Left hindlimb (tissue), 1 donor: ENCODE results near the gene WNT6.

Experiments used
- DNase-seq: peaks from one replicate; pipeline ENCODE4 v3.0.0-alpha.2; 2018

Gene WNT6

DNA sequence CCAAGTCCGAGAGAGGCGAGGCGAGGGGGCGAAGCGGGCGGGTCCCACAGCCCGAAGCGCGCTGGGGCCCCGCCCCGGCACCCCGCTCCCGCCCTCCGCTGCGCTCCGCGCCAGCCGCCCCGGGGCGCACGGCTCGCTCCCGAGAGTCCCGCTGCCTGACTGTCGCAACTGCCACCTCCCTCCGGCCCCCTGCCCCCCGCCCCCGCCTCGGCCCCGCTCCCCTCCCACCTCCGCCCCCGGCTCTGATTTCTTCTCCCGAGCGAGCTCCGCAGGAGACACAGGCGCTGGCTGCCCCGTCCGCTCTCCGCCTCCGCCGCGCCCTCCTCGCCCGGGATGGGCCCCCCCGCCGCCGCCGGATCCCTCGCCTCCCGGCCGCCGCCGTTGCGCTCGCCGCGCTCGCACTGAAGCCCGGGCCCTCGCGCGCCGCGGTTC lies at the start of gene WNT6:
Gene WNT6, plus strand, starts transcription at position 250 of the 432 bp plus-strand sequence. CDS start 233 bp downstream, outside the sequence.
- DNase-seq: no peak

GRCh38 chr2:218810256-218810655 lies 49.3 kb upstream of the WNT6 start:
- DNase-seq: no peak

DNA sequence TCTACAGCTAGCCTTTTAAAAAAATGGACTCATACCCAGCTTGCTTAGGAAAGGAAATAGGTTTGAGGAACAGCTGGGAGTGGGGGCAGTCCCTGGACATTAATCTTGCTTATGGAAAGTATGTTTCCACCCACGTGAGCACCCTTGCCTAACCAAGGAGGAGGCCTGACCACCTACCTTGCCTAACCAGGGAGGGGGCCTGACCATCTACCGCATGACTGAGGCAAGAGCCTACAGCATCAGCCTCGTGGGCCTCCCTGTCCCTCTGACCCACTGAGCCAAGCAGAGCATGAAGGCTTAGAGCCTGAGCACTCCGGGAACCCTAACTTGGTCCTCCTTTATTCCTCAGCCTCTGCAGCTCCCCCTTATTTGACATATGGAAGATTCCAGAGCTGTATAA lies 48.2 kb upstream of the WNT6 start:
- no peak for DNase-seq

DNA sequence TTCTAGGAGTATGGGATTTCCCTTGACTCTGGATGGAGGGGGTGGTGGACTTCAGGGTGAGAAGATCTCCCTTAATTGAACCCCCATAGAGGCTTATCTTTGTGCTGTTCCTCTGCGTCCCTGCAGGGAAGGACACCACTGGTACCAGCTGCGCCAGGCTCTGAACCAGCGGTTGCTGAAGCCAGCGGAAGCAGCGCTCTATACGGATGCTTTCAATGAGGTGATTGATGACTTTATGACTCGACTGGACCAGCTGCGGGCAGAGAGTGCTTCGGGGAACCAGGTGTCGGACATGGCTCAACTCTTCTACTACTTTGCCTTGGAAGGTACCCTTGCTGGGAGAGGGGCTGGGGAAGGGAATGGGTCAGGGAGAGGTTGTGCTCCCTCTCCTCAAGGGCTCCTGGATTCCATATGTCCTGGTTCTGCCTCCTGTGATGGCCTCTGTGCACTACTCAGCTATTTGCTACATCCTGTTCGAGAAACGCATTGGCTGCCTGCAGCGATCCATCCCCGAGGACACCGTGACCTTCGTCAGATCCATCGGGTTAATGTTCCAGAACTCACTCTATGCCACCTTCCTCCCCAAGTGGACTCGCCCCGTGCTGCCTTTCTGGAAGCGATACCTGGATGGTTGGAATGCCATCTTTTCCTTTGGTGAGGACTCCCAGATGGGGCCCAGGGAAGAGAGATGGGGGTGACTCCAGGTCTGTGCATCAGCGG lies 47.3 kb upstream of the WNT6 start:
- no peak for DNase-seq

DNA sequence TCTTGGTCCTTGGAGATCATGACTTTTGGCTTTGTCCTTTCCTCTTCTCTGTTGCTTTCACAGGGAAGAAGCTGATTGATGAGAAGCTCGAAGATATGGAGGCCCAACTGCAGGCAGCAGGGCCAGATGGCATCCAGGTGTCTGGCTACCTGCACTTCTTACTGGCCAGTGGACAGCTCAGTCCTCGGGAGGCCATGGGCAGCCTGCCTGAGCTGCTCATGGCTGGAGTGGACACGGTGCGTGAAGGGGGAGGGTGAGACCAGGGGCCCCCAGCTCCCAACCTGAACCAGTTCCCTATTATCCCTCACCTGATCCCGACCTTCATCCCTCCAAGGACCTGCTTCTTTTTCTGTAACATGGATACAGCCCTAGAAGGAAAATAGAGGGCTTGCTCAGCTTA lies 46.7 kb upstream of the WNT6 start:
- no peak for DNase-seq

GRCh38 chr2:218813771-218814460 lies 45.7 kb upstream of the WNT6 start:
- no peak for DNase-seq

DNA sequence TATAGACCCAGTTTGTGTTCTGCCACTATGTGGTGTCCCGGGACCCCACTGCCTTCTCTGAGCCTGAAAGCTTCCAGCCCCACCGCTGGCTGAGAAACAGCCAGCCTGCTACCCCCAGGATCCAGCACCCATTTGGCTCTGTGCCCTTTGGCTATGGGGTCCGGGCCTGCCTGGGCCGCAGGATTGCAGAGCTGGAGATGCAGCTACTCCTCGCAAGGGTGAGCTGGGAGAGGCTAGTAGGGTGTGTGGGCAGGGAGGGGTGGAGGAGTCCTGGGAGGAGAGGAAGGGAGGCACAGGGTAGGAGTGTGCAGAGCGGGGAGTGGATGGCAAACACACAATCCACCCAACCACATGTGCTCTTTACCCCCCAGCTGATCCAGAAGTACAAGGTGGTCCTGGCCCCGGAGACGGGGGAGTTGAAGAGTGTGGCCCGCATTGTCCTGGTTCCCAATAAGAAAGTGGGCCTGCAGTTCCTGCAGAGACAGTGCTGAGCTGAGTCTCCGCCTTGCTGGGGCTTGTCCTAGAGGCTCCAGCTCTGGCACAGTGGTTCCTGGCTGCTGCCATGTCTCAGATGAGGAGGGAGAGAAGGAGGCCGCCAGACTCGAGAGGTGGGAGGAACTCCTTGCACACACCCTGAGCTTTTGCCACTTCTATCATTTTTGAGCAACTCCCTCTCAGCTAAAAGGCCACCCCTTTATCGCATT lies 44.9 kb upstream of the WNT6 start:
- DNase-seq: no peak

DNA sequence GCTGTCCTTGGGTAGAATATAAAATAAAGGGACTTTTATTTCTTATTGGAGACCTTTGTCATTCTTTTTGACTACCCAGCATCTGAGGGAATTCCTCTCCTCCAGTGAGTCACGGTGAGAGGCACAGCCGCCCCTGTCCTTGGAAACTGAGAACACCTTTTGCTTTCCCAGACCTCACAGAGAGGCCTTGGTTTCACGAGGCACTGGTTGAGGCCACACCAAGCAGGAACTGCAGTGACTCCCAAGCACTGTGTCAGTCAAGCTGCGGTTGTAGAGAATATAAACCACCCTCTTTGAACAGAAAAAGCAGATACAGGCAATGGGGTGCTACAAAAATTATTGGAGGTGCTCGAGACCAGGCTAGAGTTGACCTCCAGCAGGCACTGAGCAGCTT lies 44.4 kb upstream of the WNT6 start:
- DNase-seq: no peak

GRCh38 chr2:218815649-218816048 lies 44.0 kb upstream of the WNT6 start:
- no peak for DNase-seq

DNA sequence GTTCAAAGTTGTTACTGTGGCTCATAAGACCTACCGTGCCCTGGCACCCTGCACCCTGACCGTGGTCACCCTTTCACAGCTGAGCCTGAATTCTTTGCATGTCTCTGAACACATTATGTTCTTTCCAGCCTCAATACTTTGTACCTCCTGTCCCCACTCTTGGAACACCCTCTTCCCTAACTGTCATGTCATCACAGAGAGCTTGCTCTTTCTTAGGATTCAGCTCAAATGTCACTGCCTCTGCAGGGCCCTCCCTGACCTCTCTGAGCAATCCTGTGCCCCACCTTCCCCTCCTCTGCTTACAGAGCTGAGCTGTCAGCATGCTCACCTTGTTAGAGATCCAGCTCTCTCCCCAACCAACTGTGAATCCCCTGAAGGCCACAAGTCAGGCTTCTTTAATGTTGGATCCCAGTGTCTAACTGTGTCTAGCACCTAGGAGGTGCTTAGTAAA lies 43.0 kb upstream of the WNT6 start:
- no peak for DNase-seq

- DNase-seq: no peak
Measured at GRCh38 chr2:218819093-218819492, 40.5 kb upstream of the WNT6 start.

- no peak for DNase-seq
Measured at GRCh38 chr2:218820746-218821369, 38.7 kb upstream of the WNT6 start.

- DNase-seq: no peak
Measured at GRCh38 chr2:218821605-218822211, 37.9 kb upstream of the WNT6 start.

DNA sequence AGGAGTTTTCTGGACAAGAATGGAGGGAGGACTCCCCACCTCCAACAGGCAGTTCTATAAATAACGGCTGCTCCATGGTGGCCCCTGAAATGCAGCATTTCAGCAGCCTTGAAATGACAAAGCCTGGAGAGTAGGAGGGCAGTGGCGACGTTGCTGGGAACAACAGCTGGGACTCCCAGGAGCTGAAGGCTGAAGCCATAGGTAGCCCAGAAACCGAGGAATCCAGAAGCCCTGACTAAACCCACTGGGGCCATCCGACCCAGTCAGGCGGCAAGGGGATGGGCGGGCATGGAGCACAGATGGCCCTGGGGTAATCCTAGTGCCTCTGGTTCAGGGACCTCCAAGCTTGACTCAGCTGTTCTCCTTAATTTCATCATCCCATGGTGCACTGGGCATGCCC lies 37.0 kb upstream of the WNT6 start:
- DNase-seq: no peak

- no peak for DNase-seq
Measured at GRCh38 chr2:218823196-218823855, 36.3 kb upstream of the WNT6 start.

DNA sequence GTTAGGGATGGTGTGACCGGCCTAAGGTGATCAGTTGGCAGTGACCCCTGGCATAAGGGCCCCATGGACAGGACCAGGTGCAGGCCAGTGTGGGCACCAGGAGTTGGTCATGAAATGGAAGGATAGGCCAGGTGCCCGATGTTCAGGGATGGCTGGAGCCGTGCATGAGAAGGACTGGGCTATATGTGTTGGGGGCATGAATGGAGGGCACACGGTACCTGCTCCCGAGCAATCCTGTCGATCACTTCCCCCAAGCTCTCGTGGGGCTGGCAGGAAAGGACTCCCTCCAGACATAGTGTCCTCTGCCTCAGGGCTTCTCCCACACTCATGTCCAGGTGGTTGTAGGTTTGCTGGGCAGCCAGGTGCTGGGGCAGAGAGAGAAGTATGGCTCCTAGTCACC lies 35.6 kb upstream of the WNT6 start:
- no peak for DNase-seq

DNA sequence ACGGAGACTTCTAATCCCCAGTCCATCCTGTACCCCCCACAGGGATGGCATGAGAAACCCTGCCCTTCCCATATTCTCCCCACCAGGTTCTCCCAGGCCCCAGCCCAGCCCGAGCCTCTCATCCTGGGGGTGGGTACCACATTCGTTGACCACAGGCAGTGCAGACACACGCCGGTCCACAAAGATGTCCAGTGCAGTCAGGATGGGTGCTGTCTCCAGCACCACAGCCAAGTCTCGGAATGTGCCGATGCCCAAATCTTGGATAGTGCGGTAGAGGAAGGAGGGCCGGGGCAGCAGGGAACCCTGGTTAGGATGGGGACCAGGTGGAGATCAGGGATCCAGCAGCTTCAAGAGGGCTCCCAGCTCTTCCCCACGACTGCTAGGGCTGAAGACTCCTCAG lies 32.8 kb upstream of the WNT6 start:
- DNase-seq: no peak

DNA sequence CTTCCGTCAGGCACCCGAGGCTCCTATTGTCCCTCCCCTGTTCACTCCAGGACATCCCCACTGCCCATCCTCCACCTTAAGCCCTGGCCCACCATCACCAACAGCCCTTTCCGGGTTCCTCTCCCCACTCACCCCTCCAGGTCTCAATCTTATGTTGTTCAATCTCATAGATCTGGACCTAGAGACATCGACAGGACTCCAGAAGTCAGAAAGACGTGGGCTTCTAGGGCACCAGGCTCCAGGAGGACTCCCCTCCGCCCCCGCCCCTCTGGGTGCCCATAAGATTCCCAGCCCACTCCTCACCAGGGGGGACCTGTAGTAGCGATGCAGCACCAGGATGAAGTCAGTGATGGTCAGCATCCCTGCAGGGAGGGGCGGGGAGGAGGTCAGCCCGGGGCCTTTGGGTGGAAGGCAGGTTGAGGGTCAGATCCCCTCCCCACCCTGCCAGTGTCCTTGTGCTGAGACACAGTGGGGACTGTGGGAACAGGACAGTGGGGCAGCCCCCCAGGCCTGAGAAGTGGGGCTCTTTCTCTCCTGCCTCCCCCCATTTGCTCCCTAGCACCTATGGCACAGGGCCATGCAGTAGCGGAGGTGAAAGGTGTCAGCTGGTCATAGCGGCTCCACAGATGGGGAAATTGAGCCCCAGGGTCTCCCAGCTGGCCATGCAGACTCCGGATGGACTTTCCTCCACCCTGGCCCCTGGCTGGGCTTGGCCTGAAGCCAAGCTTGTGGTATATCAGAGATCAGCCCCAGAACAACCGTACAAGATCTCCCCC lies 31.7 kb upstream of the WNT6 start:
- DNase-seq: no peak

GRCh38 chr2:218828477-218828778 lies 31.2 kb upstream of the WNT6 start:
- no peak for DNase-seq

DNA sequence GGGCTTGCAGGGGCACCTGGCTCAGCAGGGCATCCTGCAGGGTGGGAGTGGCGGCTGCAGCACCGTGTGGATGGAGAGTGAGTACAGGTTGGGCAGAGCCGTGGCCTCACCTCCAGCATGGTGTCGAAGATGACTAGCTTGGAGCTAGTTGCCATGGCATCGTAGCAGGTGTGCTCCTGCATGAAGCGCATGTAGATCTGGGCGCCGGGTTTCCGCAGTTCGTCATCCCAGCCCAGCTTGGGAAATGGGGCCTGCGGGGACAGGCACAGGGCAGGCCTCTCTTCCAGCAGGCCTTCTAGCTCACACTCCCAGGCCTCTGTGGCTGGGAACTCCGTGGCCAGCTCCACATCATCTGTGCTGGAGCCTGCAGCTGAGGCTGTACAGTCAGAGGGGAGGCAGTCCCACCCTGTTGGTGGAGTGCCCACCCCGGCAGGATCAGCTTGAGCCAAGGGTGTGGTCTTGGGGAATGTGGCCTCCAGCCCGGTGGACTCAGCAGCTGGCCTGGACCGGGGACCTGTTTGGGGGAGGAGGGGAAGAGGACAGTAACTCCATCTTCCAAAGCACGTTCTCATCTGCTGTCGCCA lies 29.6 kb upstream of the WNT6 start:
- DNase-seq: peak; percentile 71

GRCh38 chr2:218830526-218831306 lies 28.9 kb upstream of the WNT6 start:
- no peak for DNase-seq
